ENCODE data around the gene CEACAM6.
"Not testable (repeated sequence)": the region's sequence is repeated elsewhere in the genome, so short reads cannot be mapped to it uniquely, and the experiment has no call there.

The CEACAM6 gene

DNA sequence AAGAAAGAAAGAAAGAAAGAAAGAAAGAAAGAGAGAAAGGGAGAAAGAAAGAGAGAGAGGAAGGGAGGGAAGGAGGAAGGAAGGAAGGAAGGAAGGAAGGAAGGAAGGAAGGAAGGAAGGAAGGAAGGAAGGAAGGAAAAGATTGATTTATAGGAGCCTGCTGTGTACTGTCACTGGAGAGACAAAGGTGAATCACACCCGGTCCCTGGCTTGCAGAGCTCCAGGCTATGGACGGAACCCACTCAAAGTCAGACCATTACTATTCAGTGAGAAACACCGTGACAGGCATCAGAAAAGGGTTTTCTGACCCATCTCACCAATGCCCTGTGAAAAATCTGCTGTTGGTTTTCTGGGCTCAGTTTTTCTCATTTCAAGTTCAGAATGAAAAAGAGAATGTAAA, 7.3 kb upstream of the CEACAM6 start:
- no peak for FAIRE-seq

DNA sequence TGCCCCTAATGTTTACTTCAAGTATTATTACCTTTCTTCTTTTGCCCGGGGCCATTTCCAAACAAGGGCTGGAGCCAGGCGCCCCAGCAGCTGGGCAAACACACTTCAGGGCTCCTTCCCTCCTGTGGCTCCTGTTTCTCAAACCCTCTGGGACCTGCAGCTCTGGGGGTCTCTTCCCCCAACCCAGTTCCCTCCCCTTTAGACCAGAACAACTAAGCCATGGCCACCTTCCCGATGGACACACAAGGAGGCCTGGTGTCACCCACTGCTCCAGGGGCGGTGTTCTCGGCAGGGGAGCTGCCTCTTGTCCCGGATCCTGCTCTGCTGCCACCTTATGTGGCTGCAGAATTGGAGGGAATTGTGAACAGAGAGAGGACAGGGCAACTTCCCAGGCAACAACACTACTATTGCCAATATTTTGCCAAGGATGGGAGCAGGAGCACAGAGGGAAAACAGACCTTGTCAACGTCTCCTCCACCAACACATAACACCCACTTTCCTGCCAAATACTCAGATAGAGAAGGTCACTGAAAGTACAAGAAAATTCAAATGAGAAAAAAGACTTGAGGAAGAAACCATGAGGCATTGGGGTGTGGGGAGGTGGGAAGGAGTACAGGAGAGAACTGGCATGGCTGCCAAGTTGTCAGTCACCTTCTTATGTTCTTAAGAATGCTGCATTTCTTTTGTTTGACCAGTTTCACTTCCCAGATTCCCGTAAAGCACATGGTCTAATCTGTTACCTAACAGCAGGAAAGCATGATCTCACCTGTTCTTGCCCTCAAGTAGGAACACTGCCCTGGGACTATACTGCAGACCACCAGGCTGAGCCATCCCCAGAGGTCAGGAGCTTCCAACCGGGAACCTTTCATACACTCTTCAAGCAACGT, 4.8 kb upstream of the CEACAM6 start:
- FAIRE-seq: not testable (repeated sequence)

- FAIRE-seq: no peak
These were observed 2.2 kb upstream of the CEACAM6 start for GRCh38 chr19:41753159-41753558.

GRCh38 chr19:41753936-41754529, 1.3 kb upstream of the CEACAM6 start:
- FAIRE-seq: no peak

DNA sequence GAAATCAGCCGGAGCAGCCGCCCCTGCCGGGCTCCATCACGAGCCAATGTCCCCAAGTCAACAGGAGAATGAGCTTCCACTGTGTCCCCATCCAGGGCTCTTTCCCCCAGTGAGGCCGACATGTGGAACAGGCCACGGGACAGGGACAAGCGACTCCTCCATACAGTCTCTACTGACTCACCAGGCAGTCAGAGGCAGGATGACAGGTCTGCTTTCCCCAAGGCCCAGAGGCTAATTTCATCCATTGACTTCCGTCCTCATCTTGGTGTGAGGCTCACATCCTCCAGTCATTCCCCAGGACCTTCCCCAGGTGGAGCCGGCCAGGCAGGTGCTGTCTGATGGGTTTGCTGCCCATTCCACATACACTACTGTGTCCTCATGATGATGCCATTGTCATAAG, 3.5 kb downstream of the CEACAM6 start:
- no peak for FAIRE-seq

DNA sequence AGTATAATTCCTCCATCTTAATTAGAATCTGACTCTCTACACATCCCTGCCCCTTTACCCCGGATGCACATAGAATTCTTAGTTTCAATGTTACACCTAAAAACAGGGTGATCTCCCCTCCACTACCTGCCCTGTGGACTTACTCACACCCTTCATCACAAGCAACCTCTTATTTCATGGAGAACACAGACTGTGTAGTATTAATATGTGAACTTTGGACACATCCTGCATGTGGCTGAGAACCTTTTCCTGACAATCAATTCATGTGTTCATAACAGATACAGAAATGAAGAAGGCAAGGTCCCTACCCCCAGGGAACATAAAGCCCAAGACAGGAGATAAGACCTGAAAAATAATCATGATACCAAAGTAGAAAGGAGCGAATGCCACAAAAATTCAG, 11.8 kb downstream of the CEACAM6 start:
- no peak for FAIRE-seq

- not testable (repeated sequence) for FAIRE-seq
These were observed 12.8 kb downstream of the CEACAM6 start for GRCh38 chr19:41768105-41768504.

GRCh38 chr19:41769608-41770007, 14.3 kb downstream of the CEACAM6 start:
- FAIRE-seq: peak; percentile 96

DNA sequence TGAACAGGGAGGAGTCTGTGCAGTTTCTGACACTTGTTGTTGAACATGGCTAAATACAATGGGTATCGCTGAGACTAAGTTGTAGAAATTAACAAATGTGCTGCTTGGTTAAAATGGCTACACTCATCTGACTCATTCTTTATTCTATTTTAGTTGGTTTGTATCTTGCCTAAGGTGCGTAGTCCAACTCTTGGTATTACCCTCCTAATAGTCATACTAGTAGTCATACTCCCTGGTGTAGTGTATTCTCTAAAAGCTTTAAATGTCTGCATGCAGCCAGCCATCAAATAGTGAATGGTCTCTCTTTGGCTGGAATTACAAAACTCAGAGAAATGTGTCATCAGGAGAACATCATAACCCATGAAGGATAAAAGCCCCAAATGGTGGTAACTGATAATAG, 16.1 kb downstream of the CEACAM6 start:
- FAIRE-seq: no peak

- FAIRE-seq: peak; percentile 96
These were observed 19.2 kb downstream of the CEACAM6 start for GRCh38 chr19:41774515-41774980.

GRCh38 chr19:41776700-41777099, 21.4 kb downstream of the CEACAM6 start:
- no peak for FAIRE-seq

DNA sequence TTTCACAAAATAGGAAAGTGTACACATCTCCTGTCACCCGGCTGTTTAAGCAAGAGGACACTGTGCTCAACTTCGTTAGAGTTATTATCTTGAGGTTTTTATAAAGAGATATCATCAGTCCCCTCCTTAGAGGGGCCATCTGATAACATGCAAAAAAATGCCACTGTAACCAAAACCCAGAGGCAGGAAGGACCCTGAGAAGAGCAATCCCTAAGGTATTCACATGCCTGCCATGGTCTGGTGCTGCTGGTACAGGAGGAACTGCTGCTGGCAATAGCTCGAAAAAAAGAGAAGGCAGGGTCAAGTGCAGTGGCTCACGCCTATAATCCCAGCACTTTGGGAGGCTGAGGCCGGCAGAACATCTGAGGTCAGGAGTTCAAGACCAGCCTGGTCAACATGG, 28.3 kb downstream of the CEACAM6 start:
- FAIRE-seq: no peak

- no peak for FAIRE-seq
These were observed 29.0 kb downstream of the CEACAM6 start for GRCh38 chr19:41784312-41784711.

- FAIRE-seq: no peak
These were observed 29.4 kb downstream of the CEACAM6 start for GRCh38 chr19:41784743-41785142.

DNA sequence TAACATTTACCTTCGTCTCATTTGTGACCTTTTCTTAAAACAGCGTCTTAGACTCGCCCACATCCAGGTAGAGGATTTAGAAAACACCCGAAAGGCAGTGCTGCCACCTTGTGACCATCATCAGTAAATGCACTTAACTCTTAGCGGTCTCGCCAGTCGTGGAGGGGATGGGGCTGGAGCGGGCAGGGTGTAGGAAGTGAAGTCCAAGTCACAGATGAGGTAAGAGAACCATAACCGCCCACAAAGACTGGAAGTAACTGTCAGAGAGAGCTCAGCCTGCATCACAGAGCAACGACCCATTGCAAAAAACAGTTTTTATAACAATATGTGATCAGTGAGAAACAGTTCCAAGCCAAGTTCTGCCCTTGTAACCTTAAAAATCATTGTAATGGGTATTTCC, 30.3 kb downstream of the CEACAM6 start:
- FAIRE-seq: peak; percentile 41

DNA sequence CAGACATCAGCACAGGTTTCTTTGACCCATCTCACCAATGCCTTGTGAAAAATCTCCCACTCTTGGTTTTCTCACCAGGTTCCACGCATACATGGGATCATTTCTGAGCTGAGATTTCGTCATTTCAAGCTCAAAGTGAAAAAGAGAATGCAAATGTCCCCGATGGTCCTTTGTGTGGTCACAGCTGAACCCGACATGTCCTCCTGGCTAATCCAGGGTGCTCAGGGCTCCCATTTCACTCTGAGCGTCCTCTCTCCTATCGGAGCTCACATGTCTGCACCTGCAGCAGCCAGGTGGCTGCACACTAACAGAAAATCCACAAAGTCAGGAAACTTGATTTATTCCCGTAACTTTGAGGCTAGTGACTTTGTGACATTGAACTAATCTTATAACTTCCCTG, 31.7 kb downstream of the CEACAM6 start:
- FAIRE-seq: no peak

GRCh38 chr19:41788518-41788917, 33.2 kb downstream of the CEACAM6 start:
- peak; percentile 18 for FAIRE-seq

DNA sequence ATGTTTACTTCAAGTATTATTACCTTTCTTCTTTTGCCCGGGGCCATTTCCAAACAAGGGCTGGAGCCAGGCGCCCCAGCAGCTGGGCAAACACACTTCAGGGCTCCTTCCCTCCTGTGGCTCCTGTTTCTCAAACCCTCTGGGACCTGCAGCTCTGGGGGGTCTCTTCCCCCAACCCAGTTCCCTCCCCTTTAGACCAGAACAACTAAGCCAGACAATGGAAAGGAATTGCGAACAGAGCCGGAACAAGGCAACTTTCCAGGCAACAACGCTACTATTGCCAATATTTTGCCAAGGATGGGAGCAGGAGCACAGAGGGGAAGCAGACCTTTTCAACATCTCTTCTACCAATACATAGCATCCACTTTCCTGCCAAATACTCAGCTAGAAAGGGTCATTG, 33.7 kb downstream of the CEACAM6 start:
- FAIRE-seq: not testable (repeated sequence)

DNA sequence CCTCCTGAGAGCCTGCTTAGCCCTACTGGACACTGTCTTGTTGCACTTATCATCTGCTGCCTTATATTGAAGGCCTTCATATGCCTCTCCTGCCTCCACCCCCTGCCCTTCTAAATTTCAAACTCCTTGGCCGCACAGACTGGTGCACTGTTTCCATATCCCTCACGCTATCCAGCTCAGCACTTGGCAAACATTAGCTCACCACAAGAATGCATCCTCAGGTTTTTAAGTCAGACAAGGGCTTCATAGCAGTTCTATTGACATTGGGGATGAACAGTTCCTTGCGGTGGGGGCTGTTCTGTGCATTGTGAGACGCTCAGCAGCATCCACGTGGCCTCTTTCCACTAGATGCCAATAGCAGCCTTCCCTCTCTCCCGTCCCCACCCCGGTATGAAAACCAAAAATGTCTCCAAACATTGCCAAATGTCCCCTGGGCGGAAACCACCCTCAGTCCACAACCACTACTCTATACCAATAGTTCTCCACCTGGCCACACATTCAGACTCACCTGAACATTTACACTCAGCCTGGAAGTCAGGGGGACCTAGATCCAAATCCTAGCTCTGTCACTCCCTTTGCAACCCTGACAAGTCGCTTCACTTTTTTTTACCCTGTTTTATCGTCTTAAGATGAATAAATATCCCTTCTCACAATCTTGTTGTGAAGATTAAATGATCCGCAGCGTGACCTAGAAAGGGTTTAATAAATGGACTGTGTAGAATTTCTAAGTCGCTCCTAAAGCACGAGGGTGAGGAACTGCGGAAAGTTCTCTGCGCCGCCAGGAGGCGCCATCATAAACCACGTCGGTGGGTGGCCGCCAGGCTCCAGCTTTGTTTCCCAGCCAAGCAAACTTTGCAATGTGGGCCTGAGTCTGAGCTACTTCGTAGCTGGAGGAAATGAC, 37.4 kb downstream of the CEACAM6 start:
- no peak for FAIRE-seq

- FAIRE-seq: peak; percentile 68
These were observed 38.0 kb downstream of the CEACAM6 start for GRCh38 chr19:41793414-41793727.

GRCh38 chr19:41795031-41795461, 39.7 kb downstream of the CEACAM6 start:
- FAIRE-seq: no peak

DNA sequence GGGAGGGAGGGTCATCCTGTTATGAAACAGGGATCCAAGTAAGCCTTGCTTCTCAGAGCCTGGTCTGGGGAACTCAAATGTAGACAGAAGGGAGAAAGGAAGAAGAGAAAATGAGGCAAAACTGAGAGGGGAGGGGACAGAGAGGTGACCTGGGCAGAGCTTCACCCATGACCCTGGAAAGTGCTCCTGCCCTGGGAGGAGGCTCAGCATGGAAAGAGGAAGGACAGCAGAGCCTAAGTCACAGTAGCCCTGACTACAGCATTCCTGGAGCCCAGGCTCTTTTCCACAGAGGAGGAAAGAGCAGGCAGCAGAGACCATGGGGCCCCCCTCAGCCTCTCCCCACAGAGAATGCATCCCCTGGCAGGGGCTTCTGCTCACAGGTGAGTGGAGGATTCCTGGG, 41.0 kb downstream of the CEACAM6 start, which contains the start of gene CEACAM3:
CEACAM3 (plus strand) TSS at position 226 of the 400 bp plus-strand sequence; CDS start at position 317, 91 bp downstream.
- no peak for FAIRE-seq

DNA sequence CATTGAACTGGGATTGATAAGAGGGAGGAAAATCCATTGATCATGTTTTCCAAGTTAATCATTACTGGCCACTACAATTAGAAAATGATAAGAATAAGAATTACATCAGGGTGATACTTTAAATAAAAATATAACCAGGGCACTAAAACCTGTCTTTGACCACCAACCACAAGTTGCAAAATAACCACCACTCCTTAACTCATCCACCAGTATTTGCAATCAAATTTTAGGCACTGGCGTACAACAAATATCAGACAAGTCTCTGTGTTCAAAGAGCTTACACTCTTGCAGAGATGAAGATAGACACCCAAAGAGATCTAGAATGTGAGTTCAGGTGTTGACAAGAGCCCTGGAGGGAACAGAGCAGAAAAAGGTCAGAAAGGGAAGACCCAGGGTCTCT, 41.6 kb downstream of the CEACAM6 start:
- FAIRE-seq: no peak
